NCI-H1436 (cell line): Measurements from ENCODE around the gene DZIP1.

Experiments used
- DNase-seq: peaks from one replicate; lab custom pipeline; 2025; lab: John Stamatoyannopoulos, UW

Gene DZIP1

DNA sequence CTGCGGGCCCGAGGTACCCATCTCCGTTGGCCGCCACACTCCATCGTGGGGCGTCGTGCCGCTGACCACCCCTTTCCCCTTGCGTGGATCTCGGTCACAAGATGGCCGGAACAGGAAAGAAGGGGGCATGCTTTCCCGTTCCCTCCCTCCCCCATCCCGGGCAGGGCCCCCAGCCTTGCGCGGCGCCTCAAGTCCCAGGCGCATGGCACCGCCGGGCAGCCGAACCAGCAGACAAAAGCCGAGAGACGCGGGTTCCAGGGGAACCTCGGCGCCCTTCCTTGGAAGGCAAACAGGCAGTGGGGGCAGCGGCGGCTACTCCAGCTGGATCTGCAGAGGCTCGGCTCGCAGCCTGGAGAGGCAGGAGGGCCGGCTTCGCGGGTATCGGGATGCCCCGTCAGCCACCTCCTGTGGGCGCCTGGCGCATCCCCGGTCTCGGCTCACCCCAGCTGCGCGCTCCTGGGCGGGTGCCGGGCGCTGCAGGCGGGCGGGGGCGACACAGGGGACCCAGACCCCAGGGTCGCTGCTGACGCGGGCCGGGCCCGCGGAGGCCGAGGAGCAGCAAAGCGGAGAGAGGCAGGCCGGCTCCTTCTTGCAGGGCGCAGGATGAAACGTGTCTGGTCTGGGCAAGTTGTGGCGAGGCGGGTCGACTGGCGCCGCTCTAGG lies 439 bp downstream of the DZIP1 start:
- DNase-seq = no peak

DNA sequence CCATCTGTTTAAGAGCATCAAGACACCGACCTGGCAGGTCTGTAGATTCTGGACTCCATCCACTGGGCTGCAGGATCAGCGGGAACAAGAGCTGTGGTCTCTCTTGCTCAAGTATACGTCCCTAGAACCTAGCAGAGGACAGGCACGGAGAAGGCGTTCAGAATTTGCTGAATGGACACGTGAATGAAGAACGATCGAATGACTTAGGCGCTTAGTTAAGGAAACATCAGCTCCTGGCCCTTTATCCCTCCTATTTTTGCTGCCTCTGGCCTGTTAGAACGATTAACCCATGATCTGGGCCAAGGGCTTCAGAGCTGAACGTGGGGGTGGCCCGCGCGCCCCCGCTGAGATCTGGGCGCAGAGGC lies 953 bp downstream of the DZIP1 start:
- no peak for DNase-seq

DNA sequence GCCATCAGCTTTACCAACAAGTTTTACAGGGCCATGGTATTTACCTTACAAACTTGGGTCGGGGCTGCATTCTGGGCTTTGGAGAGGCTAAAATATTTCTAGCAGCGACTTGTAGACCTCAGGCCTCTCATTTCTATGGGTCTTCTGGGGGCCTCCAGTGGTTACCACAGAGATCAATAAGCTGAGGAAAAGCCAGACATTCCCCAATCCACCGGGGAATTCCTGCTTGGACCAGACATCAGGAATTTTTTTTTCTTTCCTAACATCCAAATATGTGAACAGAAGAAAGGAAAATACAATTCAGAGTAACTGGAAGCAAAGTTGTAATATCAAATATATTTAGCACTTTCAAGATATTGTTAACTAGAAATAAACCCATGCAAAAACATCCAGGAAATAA lies 1.5 kb downstream of the DZIP1 start:
- DNase-seq = no peak

DNA sequence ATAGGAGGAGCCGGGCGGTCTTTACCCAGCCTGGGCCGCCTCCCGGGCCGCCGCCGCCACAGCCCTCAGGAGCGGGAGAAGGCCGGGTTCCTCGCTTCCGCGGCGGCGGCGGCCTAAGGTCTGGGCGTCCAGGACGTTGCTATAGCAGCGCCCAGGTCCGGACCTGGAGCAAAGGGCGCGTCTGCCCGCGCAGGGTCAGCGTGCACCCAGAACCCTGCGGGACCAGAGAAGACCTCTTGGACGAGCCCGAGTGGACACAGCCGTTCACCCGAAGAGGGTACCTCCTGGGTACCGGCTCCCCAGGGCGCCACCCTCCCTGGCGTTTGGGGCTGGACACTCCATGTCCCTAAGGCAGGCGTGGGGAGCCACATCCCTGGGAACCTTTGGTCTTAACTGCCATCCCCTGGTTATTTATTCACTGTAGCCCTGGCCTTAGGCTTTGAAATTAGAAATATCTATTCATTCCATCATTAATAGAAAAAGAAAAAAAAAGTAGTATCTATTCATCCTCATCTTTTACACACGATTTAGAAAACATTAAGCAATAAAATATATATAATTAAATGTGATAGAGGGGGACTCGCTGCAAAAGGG lies 2.4 kb downstream of the DZIP1 start:
- no peak for DNase-seq

DNA sequence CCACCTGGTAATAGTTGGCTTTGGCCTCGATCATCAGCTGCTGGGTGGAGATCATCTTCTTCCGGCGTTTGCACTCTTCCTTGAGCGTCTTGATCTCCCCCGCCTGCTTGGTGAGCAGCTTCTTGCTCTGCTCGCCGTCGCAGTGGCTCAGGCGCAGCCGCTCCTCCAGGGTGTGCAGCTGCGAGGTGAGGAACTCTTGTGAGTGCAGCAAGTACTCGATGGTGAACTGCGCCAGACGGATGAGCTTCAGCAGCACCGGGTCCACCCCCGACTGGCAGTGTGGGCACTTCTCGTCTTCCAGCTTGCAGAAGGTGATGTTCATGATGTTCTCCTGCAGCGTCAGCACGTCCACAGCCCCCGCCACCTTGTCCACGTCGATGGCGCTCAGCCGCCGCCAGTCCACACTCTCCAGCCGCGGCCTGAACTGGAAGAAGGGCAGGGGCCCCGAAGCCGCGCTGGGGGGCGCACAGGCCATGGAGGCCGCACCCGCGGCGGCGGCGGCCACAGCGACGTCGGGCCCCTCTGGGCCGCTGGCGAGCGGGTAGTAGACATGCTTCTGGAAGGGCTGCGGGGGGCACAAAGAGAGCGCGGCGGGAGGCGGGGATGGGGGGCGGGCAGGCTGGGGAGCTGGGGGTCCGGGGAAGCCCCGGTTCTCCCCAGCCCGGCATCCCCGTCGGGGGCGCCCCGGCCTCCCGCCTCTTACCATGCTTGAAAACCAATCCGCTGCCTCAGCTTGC lies 3.0 kb downstream of the DZIP1 start:
- DNase-seq = no peak

DNA sequence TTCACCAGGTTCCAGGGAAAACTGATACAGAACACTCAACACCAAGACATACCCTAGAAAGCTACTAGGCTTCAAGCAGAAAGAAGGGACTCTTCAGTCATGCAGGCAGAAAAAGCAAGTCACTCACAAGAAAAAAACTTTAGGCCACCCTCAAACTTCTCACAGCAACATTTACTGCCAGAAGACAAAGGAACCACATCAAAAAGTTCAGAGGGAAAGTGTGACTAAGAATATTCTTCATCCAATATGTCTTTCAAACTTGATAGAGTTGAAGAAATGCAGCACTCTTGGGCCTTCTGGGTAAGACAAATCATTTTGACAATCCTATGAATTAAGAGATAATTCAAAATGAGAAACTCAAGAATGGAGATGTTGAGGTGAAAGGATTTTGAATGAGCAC lies 7.7 kb downstream of the DZIP1 start:
- DNase-seq = no peak

DNA sequence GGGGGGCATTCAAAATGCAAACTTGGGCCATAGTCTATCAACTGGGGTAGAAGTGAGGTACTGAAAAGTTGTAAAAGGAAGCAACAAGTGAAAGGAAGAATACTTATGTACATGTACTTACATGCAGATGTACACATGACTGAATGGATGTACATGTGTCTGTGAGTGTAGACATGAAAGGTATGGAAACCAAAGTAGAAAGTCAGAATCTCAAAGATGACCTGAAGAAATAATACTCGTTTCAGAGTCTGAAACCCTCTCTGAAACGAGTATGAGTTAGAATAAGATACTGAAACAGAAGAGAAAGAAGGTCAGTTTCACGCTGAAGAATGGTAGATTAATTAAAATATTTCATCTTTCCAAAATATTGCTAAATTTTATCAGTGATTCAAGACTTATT lies 13.9 kb downstream of the DZIP1 start:
- no peak for DNase-seq

DNA sequence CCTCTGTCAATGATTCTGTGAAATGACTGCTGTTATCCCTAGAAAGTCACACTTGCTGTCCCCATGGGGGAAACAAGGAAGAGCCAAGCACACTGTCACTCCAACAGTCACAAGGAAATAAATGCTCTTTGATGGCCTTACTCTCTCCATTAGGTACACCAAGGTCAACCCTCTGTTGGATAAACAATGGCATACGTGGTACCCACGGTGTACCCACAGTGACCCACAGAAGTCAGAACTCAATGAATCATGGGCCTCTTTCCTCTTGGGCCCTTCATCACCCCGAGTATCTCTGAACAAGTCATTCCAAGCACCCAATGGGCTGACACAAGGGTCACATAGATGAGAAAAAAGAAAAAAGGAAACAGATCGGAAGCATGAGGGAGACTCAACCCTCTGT lies 15.4 kb downstream of the DZIP1 start:
- no peak for DNase-seq

DNA sequence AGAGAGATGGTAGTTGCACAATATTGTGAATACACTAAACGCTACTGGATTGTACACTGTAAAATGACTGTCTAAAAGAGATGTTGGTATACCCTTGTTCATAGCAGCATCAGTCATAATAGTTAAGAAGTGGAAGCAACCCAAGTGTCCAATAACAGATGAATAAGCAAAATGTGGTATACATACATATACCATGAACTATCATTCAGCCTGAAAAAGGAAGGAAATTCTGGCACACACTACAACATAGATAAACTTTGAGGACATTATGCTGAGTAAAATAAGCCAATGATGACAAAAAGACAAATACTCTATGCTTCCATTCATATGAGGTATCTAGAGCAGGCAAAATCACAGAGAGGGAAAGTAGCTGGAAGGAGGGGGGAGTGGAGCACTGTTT lies 16.0 kb downstream of the DZIP1 start:
- DNase-seq = no peak

DNA sequence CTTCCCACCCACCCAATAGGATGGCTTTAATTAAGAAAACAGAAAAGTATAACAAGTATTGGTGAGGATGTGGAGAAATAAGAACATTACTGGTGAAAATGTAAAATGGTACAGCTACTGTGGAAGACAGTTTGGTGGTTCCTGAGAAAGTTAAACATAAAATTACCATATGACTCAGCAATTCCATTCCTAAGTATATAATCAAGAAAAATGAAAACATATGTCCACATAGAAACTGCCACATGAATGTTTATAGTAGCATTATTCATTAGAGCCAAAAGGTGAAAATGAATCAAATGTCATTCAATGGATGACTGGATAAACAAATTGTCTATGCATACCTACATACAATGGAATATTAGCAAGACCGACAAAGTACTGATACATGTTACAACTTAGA lies 16.9 kb downstream of the DZIP1 start:
- DNase-seq = no peak

DNA sequence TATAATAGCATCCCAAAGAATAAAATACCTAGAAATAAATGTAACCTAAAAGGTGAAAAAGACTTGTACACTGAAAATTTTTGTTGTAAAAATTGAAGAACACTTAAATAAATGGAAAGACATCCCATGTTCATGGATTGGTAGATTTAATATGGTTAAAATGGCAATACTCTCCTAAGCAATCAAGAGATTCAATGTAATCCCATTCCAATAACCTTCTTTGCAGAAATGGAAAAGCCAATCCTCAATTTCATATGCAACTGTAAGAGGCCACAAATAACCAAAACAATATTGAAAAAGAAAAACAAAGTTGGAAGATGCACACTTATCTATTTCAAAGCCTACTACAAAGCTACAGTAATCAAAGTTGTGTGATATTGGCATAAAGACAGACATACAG lies 17.7 kb downstream of the DZIP1 start:
- no peak for DNase-seq

DNA sequence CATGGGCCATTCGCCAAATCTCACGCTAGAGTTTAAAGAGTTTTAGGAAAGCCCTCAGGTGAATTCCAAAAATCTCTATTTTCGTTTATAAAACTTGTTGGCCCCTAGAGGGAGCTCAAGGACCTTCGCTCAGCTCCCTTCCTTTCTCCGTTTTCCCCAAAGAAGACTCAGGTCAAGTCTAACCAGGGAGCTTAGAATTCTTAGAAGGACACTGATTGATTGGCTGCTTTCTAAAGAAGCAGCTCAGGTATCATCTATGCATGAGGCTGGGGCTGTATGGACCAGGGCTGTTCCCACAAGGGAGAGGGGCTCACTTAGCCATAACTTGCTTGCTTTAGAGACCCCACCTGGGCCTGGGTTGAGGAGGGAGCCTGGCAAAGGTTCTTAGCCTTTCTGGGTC lies 20.5 kb downstream of the DZIP1 start:
- DNase-seq = peak; percentile 46

DNA sequence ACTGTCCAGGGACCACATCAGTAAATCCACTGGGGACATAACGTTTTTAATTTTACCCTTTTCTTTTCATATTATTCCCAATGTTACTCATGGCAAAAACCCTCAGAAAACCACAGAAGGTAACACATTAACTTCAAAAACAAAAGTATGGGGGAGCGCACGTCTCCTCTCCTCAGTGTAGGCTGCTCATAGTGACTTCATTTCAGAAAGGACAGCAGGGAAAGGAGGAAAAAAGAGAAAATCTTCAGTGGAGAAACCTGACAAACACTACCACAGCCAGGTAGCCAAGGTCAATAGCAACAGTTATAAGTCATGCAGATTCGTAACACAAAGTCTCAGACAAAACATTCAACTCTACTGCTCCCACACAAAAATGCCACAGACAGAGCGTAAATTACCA lies 21.4 kb downstream of the DZIP1 start:
- DNase-seq = no peak

DNA sequence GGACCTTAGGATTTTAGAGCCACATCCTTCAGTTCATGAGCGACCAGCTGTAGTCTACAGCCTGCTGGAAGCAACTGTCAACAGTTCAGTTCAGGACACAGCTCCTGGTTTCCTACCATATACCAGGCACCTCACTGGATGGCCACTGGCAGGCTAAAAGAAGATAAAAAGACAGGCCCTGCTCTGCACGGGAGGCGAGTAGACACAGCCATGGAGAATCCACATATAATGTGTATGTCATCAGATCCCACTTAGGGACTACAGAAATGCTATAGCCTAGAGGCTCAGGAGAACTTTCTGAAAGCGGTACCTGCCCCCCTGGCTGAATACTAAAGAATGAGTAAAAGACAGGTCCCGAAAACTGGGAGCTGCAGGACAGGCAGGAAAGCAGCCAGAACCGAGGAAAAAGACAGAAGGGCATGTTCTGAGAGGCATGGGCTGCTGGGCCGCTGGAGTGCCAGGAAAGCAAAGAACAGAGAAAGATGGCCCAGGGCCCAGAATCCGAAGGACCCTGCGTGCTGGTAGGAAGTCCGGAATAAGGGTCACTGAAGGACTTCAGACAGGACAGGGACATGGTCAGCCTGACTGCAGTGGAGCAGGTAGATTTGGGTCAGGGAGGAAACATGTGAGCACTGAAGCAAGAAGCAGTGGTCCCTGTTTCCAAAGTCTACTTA lies 23.5 kb downstream of the DZIP1 start:
- no peak for DNase-seq

DNA sequence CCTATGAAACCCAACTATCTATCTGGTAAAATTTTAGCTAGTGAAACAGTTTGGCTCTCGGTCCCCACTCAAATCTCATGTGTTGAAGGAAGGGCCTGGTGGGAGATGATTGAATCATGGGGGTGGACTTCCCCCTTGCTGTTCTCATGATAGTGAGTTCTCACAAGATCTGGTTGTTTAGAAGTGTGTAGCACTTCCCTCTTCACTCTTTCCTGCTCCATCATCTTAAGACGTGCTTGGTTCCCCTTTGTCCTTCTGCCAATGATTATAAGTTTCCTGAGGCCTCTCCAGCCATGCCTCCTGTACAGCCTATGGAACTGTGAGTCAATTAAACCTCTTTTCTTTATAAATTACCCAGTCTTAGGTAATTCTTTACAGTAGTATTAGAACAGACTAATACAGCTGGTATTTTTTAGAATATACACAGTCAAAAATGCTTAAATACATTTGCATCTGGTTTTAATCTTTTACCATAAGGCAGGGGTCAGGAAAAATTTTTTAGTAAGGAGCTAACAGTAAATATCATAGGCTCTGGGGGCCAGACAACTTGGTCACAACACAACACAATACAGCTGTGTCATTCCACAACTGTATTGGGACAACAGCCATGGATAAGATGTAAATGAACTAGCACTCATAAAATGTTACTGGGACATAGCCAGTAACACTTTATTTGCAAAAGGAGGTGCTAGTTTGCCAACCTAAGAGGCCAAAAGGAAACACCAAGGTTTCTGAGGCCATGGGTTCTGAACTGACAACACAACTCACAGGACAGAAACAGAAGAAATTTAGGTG lies 24.3 kb downstream of the DZIP1 start:
- no peak for DNase-seq

DNA sequence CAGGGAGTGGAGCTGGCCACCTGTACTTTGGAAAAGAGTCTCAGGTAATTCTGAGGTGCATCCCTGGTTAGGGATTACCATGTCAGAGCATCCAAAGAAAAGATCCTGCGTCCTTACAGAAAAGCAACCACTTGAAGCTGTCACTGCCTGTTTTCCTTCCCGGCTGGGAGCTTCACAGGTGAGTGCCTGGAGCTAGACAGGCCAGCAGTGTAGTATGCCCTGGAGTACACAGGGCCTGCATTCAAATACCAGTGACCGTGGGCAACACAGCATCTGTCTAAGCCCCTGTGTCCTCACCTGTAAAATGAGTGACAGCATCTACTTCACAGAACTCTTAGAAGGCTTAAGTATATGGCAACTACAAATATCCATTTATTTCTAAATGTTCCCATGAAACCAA lies 29.0 kb downstream of the DZIP1 start:
- DNase-seq = no peak

DNA sequence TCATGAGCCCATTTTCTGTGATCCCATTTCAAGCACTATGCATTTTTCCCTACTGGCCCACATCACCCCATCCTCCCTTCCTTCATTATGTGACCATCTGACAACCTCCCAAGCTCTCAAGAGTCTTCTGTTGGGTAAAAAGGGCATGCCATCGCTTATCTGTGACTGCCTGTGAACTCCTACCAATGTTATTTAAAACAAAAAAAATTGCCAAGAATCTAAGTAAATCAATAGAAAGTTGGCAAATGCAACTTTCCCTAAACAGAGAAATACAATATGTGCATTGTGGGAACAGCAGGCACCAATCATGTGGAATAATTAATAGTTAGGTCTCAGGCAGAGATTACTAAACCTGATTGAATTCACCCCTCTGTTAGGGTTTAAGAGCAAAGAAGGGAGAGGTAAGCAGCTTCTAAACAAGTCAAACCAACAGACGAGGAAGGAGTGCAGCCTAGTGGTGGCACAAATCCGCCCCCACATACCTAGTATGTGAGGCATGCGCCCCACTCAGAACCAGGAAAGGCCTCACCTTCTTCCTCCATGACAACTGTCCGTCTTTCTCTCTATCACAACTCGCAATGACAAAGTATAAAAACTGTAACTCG lies 29.8 kb downstream of the DZIP1 start:
- DNase-seq = no peak

DNA sequence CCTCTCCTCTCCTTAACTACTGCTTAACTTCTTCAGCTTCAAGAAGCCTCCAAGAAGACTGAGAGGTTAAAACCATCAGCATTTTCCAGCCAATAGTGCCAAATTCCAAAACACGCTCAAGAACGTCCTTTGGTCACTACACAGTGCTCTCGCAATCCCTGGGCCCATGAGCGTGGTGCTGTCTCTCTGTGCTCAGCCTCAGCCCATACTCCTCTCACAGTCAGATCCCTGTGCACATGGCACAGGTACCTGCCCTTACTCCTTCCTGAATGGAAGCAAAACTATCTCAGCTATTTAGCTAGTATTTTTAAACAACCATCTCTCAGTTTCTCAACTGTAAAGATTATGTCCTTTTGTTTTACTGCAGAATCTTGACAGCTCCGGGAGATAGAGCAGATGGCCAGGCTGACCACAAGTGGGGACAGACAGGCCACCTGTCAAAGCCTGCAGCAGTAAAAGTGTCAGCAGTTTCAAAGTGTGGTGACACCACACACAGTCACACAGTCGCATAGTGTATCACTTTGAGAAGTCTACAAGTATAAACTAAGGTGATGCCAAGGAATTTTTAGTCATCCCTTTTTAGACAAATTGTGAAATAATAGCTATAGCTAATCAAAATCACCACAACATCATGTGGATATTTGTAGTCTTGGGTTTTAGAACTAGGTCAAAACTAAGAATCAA lies 35.7 kb downstream of the DZIP1 start:
- DNase-seq = no peak

DNA sequence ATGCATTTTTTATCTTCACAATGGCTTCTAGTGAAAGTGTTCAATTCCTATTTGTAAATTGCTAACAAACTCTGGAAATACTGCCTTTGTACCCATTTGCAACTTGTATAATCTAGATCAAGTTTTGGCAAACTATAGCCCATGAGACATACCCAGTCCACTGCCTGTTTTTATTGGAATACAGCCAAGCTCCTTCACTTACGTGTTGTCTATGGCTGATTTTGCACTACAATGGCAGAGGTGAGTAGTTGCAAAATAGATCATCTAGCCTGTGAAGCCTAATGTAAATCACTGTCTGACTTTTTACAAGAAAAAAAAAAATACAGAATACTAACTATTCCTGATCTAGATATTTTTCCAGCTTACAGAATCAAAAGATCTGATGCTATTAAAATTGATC lies 37.1 kb downstream of the DZIP1 start:
- DNase-seq = no peak

DNA sequence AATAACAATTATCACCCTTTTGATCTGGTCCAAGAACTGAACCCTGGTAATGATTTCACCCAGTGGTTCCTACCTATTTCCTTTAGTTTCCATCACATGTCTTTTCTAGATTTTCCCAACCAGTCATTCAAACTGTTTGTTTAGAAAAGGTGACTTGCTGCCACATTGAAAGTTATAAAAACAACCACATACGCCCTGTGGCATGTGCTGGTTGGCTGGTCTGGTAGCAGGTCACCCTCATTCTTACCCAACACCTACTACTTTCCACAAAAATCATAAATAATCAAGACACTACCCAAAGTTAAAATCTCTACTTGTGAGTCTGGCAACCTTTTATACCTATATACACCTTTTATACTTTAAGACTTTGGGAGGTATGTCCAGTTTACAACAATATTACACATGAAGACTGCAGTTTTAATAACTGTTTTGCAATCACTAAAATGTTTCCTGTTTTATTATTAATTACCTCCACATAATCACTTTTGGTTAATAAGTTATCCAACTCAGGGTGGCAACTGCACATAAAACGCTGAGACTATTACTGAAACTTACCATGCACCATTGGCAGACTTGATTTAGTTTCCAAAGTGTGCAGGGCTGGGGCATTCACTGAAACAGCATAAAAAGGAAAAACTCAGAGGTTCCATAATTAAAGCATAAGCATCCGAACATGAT lies 38.9 kb downstream of the DZIP1 start:
- DNase-seq = no peak

DNA sequence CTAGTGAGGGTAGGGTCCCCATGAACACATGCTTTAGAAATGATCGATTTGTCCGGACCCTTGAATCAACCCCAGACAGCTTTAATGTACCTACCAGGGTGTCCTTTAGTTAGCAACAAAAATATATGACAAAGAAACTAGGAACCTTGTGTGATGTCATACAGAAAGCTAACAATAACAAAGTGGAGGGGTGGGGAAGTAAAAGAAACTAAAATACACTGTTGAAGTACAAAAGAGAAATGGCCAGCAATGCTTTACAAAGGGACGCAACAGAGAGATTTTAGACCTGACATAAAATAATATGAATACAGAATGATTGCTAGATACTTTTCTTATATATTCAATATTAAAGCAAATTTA lies 40.0 kb downstream of the DZIP1 start:
- DNase-seq = no peak
